IPS-NIHi7 (cell line): ENCODE results near the gene EPN3.

Source experiments
- DNase-seq: peaks from one replicate; pipeline ENCODE4 v3.0.0; 2012; ENCODE audit warnings: mixed read lengths; ENCODE audit errors: extremely low spot score

Gene EPN3

GRCh38 chr17:50549256-50549941 lies 16.9 kb downstream of the EPN3 start:
- DNase-seq: no peak

- no peak for DNase-seq
These were observed 17.4 kb downstream of the EPN3 start for GRCh38 chr17:50549969-50550368.

GRCh38 chr17:50550661-50551432 lies 18.3 kb downstream of the EPN3 start:
- peak; percentile 89 for DNase-seq

GRCh38 chr17:50551433-50551815 lies 18.9 kb downstream of the EPN3 start:
- DNase-seq: no peak

- no peak for DNase-seq
These were observed 19.3 kb downstream of the EPN3 start for GRCh38 chr17:50551884-50552283.

- DNase-seq: no peak
These were observed 21.7 kb downstream of the EPN3 start for GRCh38 chr17:50554201-50554600.

- DNase-seq: no peak
These were observed 24.3 kb downstream of the EPN3 start for GRCh38 chr17:50556803-50557202.

- no peak for DNase-seq
These were observed 25.1 kb downstream of the EPN3 start for GRCh38 chr17:50557630-50558029.

GRCh38 chr17:50558091-50558490 lies 25.6 kb downstream of the EPN3 start:
- DNase-seq: no peak

- DNase-seq: no peak
These were observed 26.0 kb downstream of the EPN3 start for GRCh38 chr17:50558581-50558940.

- DNase-seq: peak; percentile 49
These were observed 26.5 kb downstream of the EPN3 start for GRCh38 chr17:50558941-50559614.

- DNase-seq: peak; percentile 84
These were observed 27.2 kb downstream of the EPN3 start for GRCh38 chr17:50559674-50560184.

GRCh38 chr17:50560185-50560824 lies 27.8 kb downstream of the EPN3 start, which contains the start of gene CACNA1G:
CACNA1G (plus strand) TSS chr17:50560715; CDS start chr17:50561460, 745 bp downstream.
- peak; percentile 97 for DNase-seq

GRCh38 chr17:50560931-50561745 lies 28.6 kb downstream of the EPN3 start:
- no peak for DNase-seq

GRCh38 chr17:50561746-50562141 lies 29.2 kb downstream of the EPN3 start:
- DNase-seq: no peak

GRCh38 chr17:50562242-50563091 lies 29.9 kb downstream of the EPN3 start:
- DNase-seq: no peak

GRCh38 chr17:50563092-50563511 lies 30.6 kb downstream of the EPN3 start:
- DNase-seq: no peak

GRCh38 chr17:50564916-50565315 lies 32.4 kb downstream of the EPN3 start:
- no peak for DNase-seq

GRCh38 chr17:50565402-50566350 lies 33.1 kb downstream of the EPN3 start:
- DNase-seq: no peak
